Activated gamma-delta T cell treated with anti-CD3 and anti-CD28 coated beads, Interleukin-2, amount 50 U/mL, for 16 hours (primary cell): ENCODE measurements around the gene RBM8A.
"Not testable (repeated sequence)": the region's sequence is repeated elsewhere in the genome, so short reads cannot be mapped to it uniquely, and the experiment has no call there.

ENCODE experiments used
- DNase-seq: peaks from one replicate; pipeline ENCODE4 v3.0.0-alpha.2; 2020; ENCODE audit warnings: low read depth

The RBM8A gene

GRCh38 chr1:145956361-145956760, 29.1 kb upstream of the RBM8A start:
- no peak for DNase-seq

GRCh38 chr1:145955436-145955835, 28.2 kb upstream of the RBM8A start:
- DNase-seq, result no peak

DNA sequence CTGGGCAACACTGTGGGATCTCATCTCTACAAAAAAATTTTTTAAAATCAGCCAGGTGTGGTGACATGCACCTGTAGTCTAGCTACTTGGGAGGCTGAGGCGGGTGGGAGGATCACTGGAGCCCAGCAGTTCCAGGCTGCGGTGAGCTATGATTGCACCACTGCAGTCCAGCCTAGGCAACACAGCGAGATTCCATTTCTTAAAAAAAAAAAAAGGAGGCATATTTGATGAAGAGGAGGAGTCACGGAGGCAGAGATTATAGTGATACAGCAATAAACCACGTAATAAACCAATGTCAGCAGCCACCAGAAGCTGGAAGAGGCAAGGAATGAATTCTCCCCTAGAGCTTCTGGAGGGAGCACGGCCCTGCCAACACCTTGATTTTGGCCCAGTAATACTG, 26.6 kb upstream of the RBM8A start:
- DNase-seq, result no peak

GRCh38 chr1:145952903-145953302, 25.6 kb upstream of the RBM8A start:
- DNase-seq, result no peak

- no peak for DNase-seq
Measured at GRCh38 chr1:145951526-145951925, 24.2 kb upstream of the RBM8A start.

- DNase-seq, result no peak
Measured at GRCh38 chr1:145949219-145949618, 21.9 kb upstream of the RBM8A start.

DNA sequence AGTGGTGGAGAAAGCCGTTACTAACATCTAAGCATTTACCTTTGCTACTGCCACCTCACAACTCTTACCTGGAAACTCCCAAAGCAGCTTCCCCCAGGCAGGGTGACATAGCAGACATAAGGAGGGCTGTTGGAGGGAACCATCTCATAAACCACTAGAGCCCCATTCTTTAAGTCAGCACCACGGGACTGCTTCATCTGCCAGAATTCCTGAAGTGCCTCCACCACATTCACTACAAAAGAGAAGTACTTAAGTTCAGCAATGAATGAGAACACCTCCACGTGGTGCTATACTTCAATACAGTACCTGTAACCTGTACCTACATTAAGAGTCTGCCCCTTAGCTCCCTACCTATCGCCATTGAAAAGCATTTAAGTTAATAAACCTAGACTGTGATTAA, 20.3 kb upstream of the RBM8A start:
- DNase-seq, result no peak

GRCh38 chr1:145946477-145946986, 19.2 kb upstream of the RBM8A start:
- no peak for DNase-seq

DNA sequence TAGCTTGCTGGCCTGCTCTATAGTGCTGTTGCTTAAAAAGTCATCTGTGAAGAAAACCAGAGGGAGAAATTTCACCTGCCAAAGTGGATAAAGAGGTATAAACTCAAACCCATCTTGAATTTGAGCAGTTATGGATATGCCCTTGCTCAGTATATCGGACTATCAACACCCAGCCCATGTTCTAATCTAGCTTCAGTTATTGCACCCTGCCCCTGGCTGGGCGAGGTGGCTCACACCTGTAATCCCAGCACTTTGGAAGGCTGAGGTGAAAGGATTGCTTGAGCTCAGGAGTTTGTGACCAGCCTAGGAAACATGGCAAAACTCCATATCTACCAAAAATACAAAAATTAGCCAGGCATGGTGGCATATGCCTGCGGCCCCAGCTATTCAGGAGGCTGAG, 17.2 kb upstream of the RBM8A start:
- no peak for DNase-seq

GRCh38 chr1:145942871-145943270, 15.6 kb upstream of the RBM8A start:
- no peak for DNase-seq

DNA sequence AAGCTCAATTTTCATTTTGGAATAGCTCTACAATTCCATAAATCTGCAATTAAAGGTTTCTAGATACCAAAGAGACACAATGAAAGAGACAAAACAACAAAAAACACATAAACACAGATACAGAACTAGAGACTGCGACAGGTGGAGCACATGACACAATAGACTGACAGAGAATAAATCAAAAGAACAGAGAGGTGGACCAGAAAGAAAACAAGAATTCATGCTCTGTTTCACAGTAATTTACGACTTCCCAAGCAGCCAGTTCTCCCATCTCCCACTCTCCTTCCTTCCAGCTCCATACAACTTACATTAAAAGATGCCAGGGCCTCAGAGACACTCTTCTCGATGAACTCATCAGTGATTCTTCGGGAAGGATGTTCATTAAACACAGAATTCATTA, 15.1 kb upstream of the RBM8A start:
- DNase-seq, result no peak

DNA sequence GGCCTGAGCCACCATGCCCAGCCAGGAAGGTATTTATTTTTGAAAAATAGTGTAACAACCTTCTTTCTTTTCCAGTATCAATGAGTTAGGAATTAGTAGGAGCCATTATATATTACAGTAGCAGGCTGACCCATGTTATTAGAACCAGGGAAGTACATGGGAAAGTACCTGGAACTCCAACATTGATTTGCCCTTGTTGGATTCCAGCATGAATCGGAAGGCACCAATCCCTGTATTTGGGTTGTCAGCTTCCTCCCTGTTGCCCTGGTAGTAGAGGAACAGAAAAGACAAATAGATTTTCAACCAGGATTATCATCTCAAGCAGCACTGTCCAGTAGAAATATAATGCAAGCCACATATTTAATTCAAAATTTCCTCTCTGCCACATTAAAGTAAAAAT, 10.2 kb upstream of the RBM8A start:
- DNase-seq, result no peak

DNA sequence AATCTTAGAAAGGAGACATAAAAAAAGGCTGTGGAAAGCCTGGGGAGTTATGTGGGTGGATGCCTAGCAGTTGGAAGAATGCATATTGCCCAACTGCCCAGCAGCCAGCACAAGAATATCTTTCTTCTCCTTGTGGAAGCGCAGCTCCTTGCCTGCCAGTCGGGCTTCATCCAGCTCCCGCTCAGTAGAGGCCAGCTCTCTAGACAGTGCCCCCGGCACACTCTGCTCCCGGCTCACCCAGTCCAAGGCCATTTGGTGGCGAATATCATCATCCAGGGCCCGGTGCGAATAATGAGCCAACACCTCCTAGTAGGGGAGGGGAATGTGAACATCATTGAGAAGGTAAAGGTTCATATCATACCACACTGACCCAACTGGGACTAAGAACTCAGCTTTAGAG, 9.0 kb upstream of the RBM8A start:
- DNase-seq, result no peak

DNA sequence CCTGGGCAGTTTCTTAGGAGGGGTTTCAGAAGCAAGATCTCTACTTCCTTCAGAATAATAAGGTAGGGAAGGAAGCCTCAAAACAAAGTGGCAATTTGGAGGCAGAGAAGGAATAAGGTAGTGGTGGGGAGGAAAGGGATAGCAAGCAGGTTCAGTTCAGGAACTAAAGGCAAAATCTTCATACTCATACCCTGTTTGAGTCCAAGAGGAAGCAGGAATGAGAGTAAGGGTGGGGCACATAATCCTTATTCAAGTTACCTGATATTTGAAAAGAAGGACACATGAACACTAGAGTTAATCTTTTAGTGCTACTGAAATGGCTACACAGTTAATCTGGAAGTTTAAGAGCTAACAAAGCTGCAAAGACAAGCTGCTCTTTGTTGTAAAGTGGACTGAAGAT, 8.4 kb upstream of the RBM8A start:
- DNase-seq, result no peak

GRCh38 chr1:145932522-145933009, 5.3 kb upstream of the RBM8A start:
- DNase-seq, result not testable (repeated sequence)

- DNase-seq, result no peak
Measured at GRCh38 chr1:145927916-145928643, 796 bp upstream of the RBM8A start.

- no peak for DNase-seq
Measured at GRCh38 chr1:145926686-145927062, 610 bp downstream of the RBM8A start.

DNA sequence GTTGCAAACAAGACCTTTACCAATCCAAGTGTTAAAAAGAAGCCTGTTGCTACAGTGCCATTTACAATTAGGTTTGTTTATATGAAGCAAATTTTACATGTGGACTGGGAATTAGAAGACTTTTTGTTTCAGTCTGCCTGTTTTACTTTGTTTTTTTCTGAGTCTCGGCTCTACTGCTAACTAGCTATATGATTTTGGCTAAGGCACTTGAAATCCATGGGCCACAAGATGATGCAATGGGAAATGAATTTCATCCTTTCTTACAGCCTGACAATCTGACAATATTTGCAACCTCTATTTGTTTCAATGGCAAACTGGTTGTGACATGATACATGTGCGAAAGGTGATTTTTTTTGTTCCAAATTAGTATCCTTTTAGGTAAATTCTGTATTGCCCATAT, 5.0 kb downstream of the RBM8A start:
- no peak for DNase-seq

DNA sequence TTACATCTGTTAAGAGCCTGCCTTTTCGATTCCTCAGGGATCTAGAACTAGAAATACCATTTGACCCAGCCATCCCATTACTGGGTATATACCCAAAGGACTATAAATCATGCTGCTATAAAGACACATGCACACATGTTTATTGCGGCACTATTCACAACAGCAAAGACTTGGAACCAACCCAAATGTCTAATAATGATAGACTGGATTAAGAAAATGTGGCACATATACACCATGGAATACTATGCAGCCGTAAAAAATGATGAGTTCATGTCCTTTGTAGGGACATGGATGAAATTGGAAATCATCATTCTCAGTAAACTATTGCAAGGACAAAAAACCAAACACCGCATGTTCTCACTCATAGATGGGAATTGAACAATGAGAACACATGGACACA, 7.0 kb downstream of the RBM8A start:
- not testable (repeated sequence) for DNase-seq

GRCh38 chr1:145918992-145919939, 8.0 kb downstream of the RBM8A start:
- DNase-seq, result no peak

DNA sequence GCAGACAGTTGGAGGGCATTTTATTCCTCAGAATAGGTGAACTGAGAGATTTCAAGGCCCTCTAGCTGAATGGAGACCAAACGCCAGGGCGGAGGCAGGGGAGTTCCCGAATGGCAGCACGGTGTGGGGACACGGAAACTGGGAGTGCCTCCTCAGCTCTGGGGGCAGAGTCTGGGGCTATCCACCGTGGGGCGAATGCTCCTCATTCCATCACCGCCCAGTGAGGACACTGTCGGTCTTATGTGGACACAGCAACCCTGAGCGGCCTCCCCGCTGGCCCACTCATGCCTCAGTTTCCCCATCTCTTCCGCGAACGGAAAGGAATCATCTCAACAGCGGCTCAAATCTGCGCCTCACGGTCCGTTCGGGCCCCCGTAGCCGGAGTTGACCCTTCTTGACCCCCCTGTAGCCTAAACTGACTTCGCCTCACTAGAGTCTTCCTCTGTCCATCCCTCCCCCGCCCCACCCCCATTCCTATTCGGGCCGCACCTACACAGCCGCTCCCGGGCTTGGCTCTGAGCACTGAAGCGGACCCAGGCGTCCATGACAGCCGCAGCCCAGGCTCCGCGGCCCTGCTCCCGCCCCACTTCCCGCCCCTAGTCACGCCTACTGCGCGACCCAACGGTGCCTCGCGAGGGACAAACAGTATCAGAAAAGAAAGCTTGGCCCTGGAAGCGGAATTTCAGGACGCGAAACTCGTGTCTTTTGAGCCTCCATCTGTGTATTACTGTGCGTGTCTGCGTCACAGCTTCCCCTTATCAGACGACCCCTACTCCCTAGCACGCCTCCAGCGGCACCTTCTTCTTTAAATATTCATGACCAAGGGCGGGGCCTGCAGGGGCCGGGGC, 8.9 kb downstream of the RBM8A start, which contains the start of gene PEX11B:
TSS of gene PEX11B (minus strand) at position 574 of the 848 bp plus-strand sequence. CDS start at position 545, 29 bp downstream.
- DNase-seq, result peak; percentile 90

DNA sequence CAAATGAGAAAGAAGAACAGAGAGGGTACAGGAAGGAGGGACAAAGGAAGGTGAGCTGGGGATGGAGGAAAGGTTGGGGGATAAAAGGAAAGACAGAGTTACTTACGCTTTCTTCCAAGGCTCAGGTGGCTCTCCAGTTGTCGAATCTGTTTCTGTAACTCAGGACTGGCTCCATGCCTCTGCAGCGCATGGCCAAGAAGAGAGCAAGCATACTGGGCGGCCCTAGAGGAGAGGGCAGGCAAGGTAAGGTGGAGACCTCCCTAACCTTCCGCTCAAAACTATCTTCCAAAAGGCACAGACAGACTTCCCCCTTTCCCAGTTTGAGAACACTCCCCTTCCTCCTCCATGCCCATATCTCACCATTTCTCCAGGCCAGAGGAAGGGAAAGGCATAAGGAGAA, 9.7 kb downstream of the RBM8A start:
- no peak for DNase-seq
